Measurements from ENCODE around the gene STAMBP. TPM values are rescaled to one million over a fixed set of nuclear protein-coding genes. Genes with fewer than 3 reads are reported as not detected.

Gene STAMBP
- total and polyA plus RNA-seq, 4 donors = 10.2 to 27.1 (median 15.9) TPM

DNA sequence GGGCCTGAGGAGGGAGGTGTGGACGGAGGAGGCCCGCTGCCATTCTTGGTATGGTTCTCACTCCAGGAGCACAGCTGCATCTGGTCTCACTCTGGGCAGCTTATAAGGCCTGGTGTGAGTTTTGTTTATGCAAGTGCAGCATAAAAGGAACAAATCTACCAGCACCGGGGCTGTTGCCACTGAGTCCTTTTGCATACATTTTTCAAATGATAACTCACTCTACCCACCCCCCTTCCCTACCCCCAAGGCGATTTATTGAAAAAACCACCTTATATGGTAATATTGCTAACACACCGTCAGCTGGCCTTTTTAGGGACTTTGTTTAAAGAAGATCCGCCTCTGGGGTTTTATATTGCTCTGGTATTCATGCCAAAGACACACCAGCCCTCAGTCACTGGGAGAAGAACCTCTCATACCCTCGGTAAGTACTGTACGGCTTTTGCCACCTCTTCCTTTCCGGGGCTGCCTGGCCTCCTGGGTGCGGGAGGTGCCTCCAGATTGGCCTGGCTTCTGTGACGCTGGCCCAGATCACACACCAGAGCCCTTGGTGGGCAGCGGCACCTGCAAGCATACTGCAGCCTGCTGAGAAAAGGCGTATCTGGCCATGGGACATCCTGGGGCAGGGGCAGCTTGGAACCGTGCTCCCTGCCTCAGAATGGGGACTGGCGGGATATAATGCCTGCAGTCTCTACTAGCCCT is 64.0 kb downstream of the STAMBP start, which contains the start of gene ACTG2:
ACTG2 (plus strand) TSS at position 378 of the 699 bp plus-strand sequence. CDS start 8,304 bp downstream, outside the sequence.
- H3K4me3 ChIP-seq (ENCODE audit: low read depth in 1 of 3, low read length in 3 of 3) = no peak within 1 kb of the TSS
- no peak within 1 kb of the TSS for H3K27ac ChIP-seq (ENCODE audit: low read depth in 1 of 2, low read length in 2 of 2)
- no peaks in the 10 kb centered on the region for H3K4me1 ChIP-seq (ENCODE audit: control insufficient read depth in 4 of 4, insufficient read depth in 4 of 4, low read length in 3 of 4)
- H3K9me3 ChIP-seq (ENCODE audit: control insufficient read depth in 4 of 4, low read length in 3 of 4) = no peaks in the 10 kb centered on the region
- no peak for DNase-seq (ENCODE audit: low spot score)
- 86% methylated on average over 15 of the region's 15 CpGs for WGBS
- H3K36me3 ChIP-seq (ENCODE audit: control insufficient read depth in 4 of 4, insufficient read depth in 3 of 4, low read depth in 1 of 4, low read length in 3 of 4) = no peaks in the 10 kb centered on the region
- TF ChIP-seq JUND (IDR thresholded peaks at IDR 0.05) = no peak
- TF ChIP-seq HNF4A (conservative IDR thresholded peaks at IDR 0.05) = no peak
- TF ChIP-seq EGR1 (IDR thresholded peaks at IDR 0.05; ENCODE audit: low read depth in 2 of 2) = no peak
- TF ChIP-seq, protein P1, sequence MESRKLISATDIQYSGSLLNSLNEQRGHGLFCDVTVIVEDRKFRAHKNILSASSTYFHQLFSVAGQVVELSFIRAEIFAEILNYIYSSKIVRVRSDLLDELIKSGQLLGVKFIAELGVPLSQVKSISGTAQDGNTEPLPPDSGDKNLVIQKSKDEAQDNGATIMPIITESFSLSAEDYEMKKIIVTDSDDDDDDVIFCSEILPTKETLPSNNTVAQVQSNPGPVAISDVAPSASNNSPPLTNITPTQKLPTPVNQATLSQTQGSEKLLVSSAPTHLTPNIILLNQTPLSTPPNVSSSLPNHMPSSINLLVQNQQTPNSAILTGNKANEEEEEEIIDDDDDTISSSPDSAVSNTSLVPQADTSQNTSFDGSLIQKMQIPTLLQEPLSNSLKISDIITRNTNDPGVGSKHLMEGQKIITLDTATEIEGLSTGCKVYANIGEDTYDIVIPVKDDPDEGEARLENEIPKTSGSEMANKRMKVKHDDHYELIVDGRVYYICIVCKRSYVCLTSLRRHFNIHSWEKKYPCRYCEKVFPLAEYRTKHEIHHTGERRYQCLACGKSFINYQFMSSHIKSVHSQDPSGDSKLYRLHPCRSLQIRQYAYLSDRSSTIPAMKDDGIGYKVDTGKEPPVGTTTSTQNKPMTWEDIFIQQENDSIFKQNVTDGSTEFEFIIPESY (IDR thresholded peaks at IDR 0.05) = no peak
- TF ChIP-seq NR2F2 (IDR thresholded peaks at IDR 0.05) = no peak
- TF ChIP-seq, protein P2, sequence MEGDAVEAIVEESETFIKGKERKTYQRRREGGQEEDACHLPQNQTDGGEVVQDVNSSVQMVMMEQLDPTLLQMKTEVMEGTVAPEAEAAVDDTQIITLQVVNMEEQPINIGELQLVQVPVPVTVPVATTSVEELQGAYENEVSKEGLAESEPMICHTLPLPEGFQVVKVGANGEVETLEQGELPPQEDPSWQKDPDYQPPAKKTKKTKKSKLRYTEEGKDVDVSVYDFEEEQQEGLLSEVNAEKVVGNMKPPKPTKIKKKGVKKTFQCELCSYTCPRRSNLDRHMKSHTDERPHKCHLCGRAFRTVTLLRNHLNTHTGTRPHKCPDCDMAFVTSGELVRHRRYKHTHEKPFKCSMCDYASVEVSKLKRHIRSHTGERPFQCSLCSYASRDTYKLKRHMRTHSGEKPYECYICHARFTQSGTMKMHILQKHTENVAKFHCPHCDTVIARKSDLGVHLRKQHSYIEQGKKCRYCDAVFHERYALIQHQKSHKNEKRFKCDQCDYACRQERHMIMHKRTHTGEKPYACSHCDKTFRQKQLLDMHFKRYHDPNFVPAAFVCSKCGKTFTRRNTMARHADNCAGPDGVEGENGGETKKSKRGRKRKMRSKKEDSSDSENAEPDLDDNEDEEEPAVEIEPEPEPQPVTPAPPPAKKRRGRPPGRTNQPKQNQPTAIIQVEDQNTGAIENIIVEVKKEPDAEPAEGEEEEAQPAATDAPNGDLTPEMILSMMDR (IDR thresholded peaks at IDR 0.05; ENCODE audit: low read depth, low read length, missing input control) = no peak
- TF ChIP-seq, protein P3, sequence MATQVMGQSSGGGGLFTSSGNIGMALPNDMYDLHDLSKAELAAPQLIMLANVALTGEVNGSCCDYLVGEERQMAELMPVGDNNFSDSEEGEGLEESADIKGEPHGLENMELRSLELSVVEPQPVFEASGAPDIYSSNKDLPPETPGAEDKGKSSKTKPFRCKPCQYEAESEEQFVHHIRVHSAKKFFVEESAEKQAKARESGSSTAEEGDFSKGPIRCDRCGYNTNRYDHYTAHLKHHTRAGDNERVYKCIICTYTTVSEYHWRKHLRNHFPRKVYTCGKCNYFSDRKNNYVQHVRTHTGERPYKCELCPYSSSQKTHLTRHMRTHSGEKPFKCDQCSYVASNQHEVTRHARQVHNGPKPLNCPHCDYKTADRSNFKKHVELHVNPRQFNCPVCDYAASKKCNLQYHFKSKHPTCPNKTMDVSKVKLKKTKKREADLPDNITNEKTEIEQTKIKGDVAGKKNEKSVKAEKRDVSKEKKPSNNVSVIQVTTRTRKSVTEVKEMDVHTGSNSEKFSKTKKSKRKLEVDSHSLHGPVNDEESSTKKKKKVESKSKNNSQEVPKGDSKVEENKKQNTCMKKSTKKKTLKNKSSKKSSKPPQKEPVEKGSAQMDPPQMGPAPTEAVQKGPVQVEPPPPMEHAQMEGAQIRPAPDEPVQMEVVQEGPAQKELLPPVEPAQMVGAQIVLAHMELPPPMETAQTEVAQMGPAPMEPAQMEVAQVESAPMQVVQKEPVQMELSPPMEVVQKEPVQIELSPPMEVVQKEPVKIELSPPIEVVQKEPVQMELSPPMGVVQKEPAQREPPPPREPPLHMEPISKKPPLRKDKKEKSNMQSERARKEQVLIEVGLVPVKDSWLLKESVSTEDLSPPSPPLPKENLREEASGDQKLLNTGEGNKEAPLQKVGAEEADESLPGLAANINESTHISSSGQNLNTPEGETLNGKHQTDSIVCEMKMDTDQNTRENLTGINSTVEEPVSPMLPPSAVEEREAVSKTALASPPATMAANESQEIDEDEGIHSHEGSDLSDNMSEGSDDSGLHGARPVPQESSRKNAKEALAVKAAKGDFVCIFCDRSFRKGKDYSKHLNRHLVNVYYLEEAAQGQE (IDR thresholded peaks at IDR 0.05) = no peak
- TF ChIP-seq TAF1 (conservative IDR thresholded peaks at IDR 0.05) = no peak
- TF ChIP-seq HNF4G (IDR thresholded peaks at IDR 0.05) = no peak
- no peak for TF ChIP-seq FOXA2 (IDR thresholded peaks at IDR 0.05)
- TF ChIP-seq FOXA1 (IDR thresholded peaks at IDR 0.05) = no peak
- TF ChIP-seq, protein P4, sequence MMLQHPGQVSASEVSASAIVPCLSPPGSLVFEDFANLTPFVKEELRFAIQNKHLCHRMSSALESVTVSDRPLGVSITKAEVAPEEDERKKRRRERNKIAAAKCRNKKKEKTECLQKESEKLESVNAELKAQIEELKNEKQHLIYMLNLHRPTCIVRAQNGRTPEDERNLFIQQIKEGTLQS (IDR thresholded peaks at IDR 0.05) = no peak
- no peak for TF ChIP-seq RAD21 (IDR thresholded peaks at IDR 0.05)
- TF ChIP-seq, protein P5, sequence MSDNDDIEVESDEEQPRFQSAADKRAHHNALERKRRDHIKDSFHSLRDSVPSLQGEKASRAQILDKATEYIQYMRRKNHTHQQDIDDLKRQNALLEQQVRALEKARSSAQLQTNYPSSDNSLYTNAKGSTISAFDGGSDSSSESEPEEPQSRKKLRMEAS (IDR thresholded peaks at IDR 0.05) = no peak
- H3K9ac ChIP-seq (ENCODE audit: low read depth in 1 of 2, low read length in 2 of 2) = no peak within 1 kb of the TSS
- H3K27me3 ChIP-seq (ENCODE audit: control insufficient read depth in 4 of 4, insufficient read depth in 4 of 4, low read length in 3 of 4) = no peaks in the 10 kb centered on the region
